NCI-H446 (cell line): ENCODE measurements around the gene EGLN3.

Experiments
- DNase-seq, 2 experiments: peaks; one replicate each; lab custom pipeline; 2025; lab: John Stamatoyannopoulos, UW

EGLN3 gene

DNA sequence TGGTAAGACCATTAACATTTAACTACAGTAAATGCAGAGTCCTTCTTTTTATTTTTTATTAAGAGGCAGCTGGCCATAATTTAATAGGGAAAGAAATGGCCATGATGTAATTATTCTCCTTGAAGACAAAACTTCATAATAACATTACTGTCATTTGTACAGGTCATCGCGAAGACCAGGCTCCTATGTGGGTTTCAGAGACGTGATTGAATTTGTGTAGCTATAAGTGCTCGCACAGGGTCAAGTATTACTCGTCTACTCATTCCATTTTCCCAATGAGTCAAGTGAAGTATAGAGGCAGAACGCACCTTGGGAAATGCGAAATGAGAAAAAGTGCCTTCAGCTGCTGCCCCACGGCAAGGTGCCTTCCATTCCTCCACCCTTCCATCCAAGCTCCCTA is 40.4 kb downstream of the EGLN3 start:
- DNase-seq, result no peak

DNA sequence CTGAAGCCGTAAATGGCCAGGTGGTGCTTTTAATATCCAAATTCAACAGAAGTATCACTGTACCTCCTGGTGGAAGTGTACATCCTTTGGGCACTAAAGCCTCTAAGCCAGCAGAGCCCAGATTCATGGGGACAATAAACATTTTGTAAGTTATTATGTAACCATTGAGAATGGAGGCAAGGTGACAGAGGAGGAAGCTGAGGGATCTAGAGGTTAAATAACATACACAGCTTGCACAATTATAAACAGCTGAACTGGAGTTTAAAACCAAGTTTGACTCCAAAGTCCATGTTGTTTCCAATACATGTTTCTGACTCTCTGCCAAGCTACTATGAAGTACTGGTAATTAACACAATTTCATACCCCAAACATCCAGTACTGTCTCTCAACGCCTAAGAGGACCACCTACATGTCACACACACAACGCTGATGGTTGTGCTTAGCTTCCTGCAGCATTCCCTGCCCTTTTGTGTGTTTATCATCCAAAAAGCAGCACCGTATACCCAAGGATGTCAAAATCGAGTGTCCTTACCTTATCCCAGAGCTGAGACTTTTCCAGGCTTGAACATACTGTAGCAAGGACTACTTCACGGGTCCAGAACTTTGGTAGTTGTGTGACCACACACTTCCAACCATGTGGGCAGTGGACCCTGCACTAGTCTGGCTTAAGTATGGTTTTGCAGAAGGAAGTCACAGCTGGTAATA is 41.3 kb downstream of the EGLN3 start:
- peak in 1 of 2 experiments; percentile 40 for DNase-seq

DNA sequence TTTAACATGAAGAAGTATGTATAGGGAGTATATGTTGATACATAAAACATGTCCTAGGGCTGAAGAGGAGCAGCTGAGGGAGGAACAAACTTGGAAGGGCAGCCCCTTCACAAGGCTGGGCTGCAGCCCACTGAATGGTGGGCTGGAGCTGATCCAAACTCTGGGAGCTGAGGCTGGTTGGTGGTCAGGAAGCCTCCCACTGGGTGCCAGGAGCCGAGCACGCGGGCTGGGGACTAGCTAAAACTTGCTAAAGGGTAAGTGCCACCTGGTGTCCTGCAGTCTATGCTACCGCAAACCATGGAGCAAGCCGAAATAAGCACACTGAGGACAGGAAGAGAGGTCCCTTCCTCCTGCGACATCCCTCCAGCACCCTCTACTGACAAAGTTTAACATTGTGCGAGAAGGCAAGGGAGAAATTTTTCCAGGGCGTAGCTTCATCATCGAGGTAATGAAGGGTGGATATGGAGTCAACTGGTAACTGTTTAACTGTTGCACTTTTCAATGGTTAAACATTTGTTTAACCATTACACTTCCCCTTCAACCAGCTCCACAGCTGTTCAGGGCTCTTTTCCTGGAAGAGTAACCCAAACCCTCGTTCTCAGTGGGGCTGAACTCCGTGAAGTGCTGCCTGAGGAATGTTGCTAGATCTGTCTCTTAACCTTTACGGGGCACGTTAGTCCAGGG is 42.2 kb downstream of the EGLN3 start:
- DNase-seq, result no peak

DNA sequence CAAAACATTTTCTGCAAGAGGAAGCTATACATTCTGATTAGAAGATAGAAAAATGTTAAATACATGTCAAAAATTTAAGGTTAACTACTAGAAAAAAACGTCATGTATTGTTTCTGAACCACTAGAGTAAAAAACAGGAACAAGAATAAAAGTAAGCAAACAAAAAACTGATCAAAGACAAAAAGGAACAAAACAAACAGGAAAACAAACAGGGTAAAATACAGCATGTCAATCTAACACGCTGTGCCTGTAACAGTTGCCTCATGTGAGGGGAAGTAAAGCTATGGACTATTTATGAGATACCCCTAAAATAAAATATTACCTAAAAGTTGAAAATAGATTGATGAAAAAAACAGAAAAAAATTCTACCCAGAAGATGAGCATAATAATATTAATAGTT is 43.9 kb downstream of the EGLN3 start:
- DNase-seq, result no peak

DNA sequence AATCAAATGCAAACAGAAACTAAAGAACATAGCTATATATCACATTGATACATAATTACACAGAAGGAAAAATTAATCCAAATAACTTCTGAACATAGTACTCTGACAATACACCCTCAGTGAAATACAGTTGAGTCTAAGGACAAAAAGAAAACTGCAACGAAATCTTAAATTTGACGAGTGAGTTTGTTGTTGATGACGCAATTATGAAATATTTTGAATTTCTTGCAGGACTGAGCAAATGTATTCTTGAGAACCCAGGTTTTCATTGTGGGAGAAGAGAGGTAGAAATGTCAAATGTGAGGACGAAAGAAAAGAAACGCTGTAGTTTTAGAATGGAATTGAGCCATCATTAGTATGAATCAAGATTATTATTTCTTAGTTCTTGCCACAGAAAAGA is 46.3 kb downstream of the EGLN3 start:
- DNase-seq, result no peak

DNA sequence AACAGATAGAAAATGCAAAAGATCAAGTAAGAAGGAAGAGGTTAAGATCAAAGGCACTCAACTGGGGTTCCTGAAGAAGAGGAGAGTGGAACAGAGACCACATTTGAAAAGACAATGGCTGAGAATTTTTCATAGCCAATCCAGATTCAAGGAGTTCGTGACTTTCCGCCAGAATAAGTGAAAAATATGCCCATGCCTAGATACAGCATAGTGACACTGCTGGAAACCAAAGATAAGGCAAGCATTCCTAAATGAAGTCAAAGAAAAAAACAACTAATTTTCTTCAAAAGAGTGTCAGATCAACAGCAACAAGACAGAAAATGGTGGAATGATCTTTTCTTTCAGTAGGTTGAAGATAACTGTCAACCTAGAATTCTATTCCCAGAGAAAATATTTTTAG is 47.5 kb downstream of the EGLN3 start:
- no peak for DNase-seq

DNA sequence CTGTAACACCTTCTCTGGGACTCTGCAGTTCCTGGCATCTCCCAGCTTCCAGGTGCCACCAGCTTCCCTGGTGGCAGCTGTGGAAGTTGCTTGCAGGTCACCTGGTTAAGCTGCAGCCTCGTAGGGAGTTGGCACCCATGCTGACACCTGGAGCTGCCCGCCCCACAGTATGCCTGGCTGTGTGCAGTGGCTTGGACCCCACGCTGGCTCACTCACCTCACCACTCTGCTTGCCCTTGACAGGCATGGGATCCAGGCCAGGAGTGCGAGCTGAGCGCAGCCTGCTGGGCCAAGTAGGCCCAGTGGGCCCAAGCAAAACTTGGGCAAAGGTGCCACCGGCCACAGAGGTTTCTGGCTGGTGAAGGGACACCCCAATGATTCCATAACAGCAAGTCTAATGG is 48.5 kb downstream of the EGLN3 start:
- no peak for DNase-seq

DNA sequence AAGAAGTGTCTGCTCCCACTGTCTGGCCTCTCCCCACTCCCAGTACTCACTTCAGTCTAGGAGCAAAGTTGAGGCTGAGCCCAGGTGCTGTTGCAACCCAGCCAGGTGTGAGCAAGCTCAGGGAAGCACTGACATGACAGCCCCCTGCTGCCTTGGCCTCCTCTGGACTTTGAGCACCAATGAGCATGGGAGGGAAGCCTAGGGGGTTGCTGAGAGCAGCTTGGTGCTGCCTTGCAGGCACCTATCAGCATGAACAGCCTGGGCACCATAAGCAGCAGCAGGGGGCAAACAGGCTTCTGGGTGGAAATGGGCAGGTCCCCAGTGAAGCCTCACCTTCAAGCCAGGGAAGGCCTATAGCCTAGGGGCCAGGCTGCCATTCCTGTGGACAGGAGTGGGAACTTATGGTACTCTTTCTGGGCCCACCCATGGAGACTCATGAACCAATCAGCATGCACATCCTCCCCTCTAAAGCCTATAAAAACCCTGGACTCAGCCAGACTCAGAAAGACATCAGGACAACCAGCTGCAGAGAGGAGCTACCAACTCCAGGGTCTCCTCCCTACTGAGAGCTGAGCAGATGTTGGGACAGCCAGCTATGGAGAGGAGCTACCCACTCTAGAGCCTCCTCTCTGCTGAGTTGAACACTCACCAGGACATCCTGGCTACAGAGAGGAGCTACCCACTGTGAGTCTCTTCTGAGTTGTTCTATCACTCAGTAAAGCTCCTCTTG is 49.3 kb downstream of the EGLN3 start:
- DNase-seq, result no peak

DNA sequence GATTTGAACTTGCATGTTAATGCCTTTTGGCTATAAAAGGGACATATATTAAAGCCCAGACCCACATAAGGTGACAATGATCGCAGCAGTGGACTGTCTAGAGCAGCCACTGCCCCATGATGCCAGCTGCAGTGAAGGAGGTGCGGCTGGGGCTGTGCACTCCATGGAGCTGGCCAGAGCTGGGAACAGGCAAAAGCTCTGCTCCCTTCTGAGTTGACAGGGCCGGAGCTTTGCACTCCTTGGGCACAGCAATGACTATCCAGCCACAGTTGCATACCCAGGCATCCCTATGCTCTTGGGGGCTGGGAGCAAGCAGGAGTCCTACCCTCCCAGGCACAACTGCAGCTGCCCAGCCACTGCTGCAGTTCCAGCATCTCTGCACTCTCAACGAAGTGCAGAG is 50.2 kb downstream of the EGLN3 start:
- DNase-seq, result no peak

DNA sequence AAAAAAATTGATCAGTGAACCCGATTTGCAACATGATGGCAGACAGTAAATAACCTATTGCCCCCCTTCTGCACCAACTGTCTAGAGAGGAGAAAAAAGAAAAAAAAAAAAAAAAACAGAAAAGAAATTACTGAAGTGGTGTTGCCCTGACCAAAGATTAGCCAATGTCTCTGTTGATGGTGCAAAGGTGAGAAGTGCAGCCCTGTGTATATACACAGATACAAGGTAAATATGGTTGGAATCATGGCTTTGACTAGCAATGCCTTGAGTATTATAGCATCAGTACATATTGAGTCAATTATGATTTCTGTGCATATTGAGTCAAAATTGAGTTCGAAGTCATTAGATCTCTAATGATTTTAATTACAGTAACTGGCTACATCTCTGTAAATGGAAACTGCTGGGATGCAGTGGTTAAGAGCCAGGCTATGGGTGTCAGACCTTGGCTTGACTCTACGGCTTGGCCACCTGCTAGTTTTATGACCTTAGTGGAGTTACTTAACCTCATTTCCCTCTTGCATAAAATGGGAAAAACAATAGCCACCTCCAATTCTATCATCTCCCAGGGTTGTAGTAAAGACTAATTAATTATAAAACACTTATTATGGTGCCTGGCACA is 51.0 kb downstream of the EGLN3 start:
- DNase-seq, result no peak

DNA sequence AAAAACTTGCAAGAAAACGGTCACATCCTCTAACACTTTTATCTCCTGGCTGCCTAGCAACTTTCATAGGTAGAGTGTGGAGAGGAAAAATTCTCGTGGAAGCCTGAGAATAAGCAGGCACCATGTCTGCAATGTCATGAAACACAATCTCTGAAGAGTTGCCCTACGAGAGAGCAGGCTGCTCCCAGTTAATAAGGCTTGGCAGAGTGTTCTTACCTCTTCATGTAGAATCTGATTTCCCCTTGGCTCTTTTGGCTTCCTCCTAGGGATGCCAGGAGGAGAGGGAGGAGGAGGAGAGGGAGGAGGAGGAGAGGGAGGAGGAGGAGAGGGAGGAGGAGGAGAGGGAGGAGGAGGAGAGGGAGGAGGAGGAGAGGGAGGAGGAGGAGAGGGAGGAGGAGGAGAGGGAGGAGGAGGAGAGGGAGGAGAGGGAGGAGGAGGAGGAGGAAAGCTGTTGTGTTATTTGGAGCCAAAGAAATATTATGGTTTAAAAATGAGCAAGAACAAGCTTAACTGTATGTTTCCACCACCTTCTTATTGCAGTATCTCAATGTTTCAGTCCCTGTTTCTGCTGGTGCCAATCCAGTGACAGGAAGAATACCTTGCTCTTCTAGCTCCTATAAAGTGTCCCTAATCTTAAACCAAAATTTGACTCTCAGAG is 52.9 kb downstream of the EGLN3 start:
- peak; percentile 16 to 73 for DNase-seq

DNA sequence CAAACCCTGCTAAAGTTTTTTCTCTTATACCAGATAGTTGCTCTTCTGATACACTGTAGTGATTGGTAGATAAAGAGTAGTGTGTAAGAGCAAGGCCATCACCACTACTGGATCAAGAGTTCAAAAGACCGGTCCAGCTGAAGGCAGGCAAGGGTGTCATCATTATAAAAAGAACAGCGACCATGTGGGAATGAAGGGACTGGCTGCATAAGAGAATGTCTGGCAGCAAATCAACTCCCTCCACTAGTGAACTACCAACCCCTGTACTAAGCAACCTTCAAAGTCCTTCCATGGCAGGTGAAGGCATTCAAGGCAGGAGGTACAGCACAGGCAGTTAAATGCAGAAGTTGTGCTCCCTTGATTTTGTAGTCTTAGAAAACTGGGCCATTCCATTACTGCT is 53.5 kb downstream of the EGLN3 start:
- no peak for DNase-seq

DNA sequence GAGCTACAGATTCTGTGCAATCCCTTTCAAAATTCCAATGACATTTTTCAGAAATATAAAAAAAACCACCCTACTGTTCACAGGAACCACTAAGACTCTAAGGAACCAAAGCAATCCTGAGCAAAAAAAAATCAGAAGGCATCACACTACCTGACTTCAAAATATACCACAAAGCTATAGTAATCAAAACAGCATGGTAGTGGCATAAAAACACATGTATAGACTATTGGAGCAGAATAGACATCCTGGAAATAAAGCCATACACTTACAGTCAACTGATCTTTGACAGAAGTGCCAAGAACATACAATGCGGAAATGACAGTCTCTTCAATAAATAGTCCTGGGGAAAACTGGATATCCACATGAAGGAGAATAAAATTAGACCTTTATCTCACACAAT is 56.5 kb downstream of the EGLN3 start:
- DNase-seq, result no peak

DNA sequence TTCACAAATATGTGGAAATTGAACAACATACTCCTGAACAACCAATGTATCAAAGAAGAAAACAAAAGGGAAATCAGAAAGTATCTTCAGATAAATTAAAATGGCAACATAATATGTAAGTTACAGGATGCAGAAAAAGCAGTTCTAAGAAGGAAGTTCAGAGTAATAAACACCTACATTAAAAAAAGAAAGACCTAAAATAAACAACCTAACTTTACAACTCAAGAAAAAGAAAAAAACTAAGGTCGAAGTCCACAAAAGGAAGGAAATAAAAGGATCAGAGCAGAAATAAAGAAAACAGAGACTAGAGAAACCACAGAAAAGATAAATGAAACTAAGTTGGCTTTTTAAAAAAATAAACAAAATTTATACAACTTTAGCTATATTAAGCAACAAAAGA is 59.2 kb downstream of the EGLN3 start:
- no peak for DNase-seq

DNA sequence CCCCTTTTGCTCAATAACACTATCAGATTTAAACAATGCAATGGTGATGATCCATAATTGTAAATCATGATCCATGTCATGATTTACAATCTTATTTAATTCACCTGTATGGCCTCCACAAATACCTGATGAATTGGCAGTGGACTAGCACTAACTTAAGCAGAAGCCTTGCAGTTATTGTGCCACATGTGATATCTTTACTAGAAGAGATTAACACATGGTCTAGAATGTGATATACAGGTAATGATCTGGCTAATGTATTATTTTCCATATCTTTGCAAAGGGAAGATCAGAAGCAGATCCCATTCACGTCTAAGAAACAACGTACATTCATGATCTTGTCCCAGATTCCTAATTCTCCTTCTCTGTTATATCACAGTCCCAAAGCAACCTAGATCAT is 66.0 kb downstream of the EGLN3 start:
- no peak for DNase-seq

DNA sequence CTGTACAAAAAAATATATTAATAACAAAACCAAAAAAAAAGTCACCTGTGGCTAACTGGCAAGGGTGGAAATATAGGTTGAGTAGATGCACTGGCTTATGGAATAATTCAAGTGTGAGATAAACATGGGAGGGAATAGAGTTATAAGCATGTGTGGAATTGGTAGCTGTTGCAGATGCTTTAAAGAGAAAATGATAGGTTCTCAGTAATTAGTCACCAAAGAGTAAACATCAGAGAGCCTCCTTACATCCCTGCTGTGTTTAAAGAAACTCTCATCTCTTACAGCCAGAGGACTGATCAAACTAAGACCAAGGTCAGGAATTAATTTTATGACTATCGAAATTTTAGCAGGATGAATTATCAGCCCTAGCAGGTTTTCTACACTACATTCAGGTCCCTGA is 70.5 kb downstream of the EGLN3 start:
- no peak for DNase-seq

DNA sequence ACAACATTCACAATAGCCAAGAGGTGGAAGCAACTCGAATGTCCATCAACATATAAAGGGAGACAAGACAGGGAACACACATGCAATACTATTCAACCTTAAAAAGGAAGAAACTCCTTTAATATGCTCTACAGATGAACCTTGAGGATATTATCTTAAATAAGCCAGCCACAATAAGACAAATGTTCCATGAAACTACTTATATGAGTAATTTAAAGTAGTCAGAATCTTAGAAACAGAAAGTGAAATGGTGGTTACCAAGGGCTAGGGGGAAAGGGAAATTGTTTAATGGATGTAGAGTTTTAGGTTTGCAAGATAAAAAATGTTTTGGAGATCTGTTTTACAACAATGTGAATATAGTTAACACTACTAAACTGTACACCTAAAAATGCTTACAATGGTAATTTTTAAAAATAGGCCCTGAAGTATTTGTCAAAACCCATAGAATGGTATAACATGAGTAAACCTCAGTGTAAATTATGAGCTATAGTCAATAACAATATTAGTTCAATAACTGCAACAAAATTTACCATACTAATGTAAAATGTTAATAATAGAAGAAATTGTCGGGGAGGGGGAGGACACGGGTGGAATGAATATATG is 71.1 kb downstream of the EGLN3 start:
- no peak for DNase-seq

DNA sequence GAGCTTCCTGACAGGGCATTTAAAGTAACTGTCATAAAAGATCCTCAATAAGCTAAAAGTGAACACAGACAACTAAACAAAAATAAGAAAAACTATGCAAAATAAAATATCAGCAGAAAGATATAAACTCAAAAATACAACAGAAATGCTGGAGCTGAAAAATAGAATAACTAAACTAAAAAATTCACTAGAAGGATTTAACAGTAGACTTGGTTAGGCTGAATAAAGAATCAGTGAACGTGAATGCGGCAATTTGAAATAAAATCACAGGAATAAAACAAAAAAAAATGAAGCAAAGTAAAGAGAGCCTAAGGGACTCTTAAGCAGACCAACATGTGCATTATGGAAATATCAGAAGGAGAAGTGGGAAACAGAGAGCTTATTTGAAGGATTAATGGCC is 74.6 kb downstream of the EGLN3 start:
- DNase-seq, result no peak
